GM18858 (cell line): ENCODE measurements around the gene MEN1.

Experiments used
- ATAC-seq: cut with Tn5 transposase; IDR thresholded peaks from one replicate; pipeline ENCODE4 v1.9.1; 2021; ENCODE audit not compliant: unreplicated experiment

MEN1 gene

DNA sequence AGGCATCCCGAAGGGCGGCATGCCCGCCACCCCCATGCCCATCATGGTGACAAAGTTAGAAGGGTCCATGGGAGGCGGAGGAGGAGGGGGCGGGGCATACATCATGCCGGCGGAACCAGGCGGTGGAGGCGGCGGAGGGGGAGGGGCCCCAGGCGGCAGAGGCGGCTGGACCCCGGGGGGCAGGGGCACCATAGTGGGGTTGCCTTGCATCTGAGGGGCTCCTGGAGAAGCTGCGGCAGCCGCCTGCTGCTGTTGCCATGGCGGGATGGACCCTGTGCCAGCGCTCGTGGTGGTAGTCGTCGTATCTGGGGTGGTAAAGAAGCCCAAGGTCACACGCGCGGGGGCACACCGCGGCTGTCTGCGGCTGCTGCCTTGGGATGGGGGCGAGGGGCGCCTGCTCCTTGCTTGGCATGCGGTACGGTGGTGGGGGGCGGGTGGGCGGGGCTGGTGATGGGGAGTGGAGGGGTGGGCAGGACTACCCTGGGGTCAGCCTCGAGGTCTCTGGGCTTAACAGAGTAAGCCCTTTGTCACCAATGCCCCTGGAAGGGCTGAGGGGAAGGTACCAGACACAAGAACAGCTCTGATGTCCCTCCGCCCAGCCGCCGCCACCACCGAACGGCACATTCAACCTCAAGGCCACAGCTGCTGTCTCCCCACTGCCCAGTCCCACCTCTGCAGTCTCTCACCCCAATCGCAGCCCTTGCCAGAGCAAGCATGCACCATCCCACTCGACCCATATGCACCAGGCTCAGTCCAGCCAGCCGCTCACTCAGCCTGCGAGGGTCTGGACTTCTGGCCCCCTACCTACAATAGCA lies 44.3 kb downstream of the MEN1 start:
- ATAC-seq = no peak

DNA sequence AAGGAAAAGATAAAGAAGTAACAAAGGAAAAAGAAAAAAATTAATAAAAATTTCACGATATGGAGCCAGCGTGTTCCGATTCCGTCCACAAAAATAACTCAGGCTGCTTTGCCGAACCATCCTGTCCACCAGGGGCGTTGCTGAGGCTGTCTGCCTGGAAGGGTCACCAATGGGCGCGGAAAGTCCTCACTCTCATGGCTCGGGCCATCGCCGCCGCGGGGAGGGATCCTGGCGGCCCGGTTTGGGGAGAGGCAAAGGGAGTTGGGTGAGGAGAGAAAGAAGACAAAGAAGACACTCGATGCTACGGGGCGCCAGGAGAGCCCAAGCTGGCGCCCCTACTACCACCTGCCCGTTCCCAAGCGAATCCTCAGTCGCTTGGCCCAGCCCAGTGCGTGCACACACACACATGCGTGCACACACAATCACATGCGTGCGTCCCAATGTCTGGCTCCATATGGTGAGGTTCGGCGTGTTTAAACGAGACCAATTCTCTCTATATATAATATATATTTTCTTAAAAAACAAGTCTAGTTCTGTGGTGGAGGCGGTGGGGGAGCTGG lies 45.0 kb downstream of the MEN1 start:
- ATAC-seq = no peak

DNA sequence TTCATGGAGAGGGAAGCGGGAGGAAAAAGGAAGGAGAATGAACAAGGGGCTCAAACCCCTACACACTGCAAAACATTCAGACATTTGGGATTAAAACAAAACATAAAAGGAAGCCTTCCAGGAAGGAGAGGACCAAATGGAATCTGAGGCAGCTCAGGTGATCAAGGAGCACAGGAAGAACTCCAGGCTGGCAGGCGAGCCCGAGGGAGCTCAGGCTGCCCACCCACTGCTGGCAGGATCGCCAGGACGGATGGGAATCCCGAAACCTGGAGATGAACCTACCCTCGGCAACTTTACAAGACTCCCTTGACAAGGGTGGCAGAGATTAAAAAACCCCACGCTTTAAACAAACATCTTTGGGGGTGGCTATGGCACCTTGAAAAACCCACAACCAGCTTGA lies 45.6 kb downstream of the MEN1 start:
- ATAC-seq = no peak

DNA sequence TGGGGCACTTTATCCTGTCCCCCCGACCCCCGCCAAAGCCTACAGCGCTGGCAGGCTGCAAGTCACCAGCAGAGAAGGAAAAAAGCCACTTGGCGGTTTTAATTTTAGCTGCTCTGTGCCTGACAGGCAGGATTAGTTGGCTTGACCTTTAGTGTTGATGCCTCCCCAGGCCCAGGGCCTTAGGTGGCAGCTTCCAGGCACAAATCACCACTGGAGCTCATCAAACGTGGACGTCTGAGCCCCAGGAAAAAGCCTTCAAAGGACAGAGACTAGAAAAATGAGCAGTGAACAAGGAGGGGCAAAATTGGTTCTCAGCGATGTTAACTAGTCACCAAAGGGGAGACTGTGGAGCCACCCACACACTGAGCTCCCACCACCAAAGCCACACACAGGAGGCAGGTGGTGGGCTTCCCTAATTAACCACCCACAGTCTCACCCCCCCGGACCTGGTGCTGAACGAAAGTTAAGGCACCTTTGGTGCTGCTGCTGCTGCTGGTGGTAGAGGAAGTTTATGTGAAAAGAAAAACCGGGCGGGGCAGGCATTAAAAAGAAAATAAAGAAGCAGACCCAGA lies 46.2 kb downstream of the MEN1 start:
- no peak for ATAC-seq

DNA sequence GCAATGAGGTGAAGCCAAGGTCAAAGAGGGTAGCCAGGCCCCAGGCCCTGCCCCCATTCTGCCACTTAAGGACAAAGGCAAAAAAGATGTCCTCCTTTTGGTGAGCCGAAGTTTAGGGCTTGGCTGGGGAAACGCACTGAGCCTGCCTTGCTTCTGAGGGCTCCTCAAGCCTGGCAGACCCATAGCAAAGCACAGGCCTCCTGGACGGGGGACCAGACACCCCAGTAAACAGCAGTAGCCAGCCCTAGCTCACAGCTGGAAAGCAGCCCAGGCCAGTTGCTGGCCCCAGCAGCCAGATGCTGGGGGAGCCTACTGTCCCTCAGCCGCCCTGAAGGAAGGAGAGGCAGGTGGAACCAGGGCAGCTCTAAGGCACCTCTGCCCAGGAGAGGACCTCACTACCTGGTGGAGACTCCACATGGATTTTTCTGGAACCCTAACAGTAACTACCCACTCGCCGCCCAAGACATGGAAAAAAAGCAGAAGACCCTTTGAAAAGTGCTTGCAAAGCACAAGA lies 46.8 kb downstream of the MEN1 start:
- no peak for ATAC-seq

DNA sequence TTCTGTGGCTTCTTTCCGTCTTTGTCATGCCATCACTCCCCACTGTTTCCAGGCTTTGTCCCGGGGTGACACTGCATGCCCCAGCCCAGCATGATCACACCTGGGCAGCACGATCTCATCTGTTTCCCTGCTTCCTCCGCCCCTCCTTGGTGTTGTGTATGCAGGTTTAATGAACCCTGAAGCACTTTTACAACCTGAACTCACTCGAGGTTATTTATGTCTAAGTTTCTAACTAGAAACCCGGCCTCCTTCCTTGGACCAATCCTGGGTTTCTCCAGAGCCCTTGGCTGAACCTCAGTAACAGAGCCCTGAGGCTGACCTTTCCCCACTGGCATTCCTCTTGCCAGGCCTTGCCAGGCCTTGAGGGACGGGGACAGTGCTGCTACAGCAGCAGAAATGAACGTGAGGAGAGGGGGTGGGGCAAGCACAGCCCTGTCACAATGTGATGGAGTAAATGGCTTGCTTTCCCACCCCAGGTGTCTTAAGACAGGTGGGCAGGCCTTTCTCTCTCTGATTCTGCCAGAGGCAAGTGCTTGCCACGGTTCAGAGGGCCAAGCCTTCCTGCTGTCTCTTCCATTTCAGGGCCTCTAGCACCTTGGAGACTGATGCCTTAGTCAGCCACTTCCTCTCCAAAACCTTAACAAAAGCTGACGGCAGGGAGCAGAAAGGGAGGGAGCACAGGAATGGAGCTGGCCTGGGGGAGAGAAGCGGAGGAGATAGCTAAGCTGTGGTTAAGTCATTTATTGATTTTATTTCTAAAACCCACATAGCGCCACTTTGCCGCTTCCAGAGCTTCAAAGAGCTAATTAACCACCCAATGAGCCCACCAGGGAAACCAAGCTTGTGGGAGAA lies 47.5 kb downstream of the MEN1 start:
- no peak for ATAC-seq

DNA sequence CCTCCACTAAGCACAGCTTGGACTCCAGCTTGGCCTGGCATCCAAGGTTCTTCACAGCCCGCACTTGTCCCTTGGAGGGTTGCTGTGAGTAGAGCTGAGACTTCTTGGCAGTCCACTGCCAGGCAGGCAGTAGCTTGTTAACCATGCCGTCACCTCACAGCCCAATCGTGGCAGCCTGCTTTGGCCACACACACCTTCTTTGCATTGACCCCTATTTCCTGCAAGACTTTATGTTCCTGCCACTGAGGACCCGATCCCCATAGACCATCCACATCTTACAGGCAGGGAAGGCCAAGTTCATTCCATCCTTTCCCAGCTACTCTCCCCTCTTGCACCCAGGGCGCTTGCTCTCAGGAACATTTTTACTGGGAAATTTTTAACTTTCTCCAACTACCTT lies 48.1 kb downstream of the MEN1 start:
- ATAC-seq = no peak

DNA sequence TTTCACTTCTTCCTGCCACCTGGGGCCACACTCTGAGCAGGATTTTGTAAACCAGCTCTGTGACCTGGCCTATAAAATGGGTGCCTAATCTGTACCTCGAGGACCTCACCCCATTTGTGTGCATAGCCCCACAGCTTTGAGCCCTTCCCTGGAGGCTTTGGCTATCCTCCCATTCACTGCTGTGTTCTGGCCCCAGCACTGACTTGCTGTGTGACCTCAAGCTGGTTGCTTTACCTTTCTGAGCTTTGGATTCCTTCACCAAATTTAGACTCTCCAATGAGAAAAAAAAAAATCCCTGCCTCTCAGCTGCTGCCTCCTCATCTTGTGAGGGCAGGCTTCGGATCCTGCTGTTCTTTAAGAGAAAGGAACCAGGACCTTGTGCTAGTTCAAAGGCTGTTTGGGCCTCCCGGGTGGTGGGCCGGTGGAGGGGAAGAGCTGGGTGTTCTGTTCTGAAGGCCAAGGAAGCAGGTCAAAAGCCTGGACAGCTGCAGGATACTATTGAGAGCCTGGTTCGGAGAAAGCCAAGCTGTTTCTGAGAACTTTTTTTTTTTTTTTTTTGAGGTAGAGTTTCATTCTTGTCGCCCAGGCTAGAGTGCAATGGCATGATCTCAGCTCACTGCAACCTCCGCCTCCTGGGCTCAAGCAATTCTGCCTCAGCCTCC lies 49.5 kb downstream of the MEN1 start:
- no peak for ATAC-seq

DNA sequence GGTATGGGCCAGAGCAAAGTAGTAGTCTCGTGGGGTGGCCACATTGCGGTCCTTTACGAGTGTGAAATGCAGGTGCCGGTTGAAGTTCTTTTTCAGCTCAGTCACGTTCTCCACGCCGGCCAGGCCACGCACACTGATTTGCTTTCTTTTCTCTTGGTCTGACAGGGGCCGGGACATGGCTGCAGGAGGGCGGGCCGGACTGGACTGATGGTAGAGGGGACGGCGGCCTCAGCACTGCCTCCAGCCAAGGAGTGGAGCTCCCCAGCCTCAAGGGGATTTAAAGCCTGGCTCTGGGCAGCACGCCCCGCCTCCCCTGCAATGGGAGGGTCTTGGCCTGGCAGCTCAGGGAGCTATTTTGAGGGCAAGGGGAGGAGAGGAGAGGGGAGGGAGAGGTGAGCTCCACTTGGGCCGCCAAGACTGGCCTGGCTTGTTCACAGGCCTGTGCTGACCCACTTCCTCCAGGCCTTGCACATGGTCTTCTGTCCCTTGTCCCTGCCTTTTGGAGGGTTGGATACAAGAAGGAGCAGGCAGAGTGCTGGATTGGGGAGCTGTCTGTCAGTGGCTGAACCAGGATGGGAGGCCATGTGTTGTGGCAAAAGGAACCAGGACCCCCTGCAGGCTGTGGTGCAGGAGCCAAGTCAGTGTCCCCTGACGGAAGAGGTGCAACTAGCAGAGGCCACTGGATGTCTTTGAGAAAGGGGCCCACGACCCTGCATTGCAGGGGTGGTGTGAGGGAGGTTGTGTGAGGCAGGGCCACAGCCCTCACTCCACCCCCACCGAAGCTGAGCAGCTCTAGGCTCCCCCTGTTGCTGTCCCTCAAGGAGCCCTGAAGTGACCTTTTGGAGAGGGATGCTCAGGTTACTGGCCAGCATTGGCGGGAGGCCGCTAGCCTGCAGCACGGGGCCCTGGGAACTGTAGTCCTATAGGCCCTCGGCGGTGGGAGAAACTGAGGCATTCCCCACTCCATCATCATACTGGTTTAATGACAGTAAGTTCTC lies 50.3 kb downstream of the MEN1 start, which contains the start of gene PYGM:
Gene PYGM (minus strand): TSS at position 253 of the 998 bp plus-strand sequence. CDS start 76 bp downstream, at position 177.
- ATAC-seq = no peak

DNA sequence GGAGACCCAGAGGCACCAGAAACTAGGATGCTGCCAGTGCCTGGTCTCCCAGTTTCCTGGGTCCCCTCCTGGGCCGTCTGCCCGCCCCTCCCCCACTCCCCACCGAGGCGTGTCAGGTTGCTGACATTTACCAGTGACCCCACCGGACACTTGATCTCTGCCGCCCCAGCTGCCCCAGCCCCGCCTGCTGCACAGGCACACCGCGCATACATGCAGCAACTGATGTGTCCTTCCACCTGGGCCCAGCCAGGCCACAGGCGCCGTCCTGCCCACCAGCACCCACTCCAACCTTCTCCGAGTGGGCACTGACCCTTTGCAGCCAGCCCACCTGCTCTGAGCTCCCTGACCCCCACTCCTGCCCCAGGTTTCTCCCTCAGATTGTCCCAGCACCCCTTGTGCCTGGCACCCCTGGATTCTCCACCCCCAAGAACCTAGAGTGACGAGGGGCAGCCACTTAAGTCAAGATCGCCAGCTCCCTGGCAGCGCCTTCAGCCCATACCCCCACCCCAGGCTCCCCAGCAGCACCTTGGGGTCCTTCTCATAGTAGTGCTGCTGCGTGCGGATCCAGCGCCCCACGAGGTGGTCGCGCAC lies 51.1 kb downstream of the MEN1 start:
- ATAC-seq = no peak

DNA sequence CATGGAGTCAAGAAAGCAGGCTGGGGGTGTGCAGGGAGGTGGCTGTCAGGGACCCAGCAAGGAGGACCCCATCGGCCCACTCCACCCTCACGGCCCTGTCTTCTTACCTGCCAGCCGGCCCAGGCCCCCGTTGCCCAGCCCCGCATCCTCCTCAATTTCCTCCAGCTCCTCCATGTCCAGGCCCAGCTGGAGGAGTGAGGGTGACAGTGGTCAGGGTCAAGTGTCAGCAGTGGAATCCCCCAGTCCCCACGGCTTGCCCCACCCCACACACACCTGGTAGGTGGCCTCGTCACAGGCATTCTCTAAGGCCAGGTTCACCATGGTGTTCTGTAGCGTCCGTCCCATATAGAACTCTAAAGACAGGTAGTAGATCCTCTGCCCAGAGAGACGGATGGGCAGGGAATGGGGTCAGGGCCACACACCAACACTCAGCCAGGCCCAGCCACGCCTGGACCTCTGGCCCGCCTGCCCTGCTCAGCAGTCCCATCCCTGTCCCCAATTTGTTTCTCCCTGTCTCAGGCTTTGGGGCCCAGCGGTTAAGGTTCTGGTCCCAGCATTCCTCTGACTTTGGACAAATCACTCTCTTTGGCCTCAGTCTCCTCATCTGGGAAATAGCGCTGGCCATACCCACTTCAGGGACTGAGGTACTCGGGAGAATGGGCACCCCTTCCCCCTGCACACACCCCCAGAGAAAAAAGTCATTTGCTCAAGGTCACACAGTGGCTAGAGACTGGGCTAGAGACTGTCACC lies 51.8 kb downstream of the MEN1 start:
- no peak for ATAC-seq

DNA sequence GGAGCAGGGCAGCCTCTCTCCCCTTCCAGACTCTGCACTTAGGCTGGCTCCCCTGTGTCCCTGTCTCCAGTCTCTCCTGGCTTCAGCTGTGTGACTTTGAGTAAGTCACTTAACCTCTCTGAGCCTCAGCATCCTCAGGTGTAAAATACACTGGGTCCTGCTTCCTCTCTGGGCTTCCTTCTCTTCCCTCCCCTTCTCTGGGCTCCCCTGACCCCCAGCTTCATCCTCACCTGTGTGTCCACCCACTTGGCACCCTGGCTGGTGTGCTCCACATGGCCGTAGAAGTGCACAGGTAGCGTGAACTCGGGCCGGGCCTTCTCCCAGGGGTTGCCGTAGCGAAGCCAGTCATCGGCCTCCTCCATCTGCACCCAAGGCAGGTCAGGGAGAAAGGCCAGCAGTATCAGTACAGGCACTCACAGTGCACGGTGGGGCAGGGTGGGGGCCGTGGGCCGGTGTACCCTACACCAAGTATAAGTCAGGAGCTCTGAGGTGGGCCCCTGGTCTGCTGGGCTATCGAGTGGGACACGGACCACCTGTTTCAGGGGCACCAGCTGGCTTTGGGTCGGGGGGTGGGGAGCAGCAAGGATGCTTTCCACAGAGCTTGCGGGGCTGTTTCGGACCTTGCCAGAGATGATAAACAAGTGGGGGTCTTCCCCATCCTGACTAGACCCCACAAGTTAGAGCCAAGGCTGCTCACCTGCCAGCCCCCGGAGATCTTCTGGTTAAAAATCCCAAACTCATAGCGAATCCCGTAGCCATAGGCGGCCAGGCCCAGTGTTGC lies 52.6 kb downstream of the MEN1 start:
- ATAC-seq = no peak

DNA sequence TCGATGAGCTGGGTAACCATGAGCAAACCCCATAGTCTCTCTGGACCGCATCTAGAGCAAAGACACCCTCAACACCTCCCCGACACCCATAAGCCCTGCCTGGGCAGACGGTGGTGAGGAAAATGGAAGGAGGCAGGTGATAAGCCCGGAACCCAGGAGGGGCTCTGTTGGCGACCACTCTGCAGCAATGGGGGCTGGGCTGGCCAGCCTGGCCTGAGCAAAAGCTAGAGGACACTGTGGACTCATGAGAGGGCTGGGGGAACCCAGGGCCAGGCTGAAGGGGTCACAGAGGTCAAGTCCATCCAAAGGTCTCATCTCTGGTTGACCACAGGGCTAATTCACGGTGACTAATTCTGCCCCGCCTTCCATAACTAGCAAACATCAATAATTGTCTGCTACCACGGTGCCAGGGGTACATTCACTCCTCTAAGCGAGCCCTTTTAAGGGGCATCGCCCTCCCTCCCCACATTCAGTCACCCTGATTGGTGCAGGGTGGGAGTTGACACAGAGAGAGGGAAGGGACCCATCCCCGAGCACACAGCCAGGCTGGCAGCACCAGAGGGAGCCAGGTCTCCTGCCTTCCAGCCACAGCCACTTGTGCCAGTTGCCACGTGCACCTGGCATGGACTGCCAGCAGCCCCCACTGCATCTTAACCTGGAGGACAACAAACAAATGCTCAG lies 54.5 kb downstream of the MEN1 start:
- no peak for ATAC-seq

DNA sequence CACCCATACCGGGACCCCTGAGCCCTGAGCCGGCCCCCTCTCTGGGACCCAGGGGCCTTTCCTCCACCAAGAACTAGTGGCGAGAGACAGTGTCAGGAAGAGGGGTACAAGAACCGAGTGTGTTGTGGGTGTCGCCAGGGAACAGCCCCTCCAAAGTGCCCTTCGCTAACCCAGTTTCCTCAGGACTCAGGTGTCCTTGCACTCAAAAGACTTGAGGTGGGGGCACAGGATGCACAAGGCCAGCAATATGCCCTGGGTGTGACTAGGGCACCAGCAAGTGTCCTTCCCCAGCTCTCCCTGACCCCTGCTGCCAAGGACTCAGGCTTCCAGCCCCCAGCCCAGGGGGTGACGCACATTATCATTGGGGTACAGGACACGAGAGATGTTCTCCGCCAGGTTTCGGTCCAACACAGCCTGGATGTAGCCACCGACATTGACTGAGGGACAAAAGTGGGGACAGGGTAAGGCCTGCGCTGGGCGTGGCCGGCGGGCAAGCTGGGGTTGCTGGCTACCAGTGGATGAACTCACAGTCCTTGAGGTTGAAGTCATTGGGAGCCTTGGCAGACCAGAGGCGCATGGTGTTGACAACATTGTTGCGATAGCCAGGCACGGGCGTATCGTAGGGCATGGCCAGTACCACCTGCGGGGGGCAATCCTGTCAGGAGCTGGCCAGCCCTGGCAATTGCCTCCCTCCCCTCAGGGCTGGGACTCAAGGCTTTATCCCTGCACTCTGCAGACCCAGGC lies 55.3 kb downstream of the MEN1 start:
- ATAC-seq = no peak

DNA sequence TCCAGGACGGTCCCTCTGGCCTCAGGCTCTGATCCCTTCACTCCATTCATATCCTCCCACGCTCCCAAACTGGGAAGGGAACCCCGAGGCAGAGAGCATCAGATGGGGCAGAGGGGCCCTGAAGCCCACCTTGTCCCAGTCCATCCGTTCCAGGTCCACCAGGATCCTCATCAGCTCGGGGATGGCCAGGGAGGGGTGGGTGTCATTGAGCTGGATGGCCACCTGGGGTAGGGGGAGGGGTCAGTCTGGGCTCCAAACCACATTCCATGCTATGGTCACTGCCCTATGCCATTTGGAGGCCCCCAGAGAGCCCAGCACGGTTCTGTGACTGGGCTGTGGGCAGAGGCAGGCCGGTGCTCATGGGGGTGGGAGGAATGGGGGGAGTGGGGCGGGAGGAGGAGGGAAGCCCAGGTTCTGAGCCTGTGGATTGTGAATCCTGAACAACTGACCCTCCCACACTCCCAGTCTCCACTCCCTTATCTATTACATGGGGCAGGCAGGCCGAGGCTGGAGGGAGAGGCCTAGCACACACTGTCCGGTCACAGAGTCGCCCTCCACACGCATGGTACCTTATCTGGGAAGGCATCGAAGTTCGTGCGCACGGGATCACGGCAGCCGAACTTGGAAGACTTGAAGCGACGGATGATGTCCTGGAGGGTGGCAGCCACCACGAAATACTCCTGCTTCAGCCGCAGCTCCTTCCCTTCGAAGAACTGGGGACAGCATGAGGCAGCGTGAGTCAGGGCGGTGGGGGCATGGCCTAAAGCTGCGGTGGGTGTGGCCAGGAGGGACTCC lies 56.0 kb downstream of the MEN1 start:
- no peak for ATAC-seq
